Keratinocyte (primary cell): ENCODE measurements around the gene CDCA4. TPM values are rescaled to one million over a fixed set of nuclear protein-coding genes. Genes with fewer than 3 reads are reported as not detected.
A peak's percentile ranks its signal among the peaks of the same experiment; 100 is the strongest.

ENCODE experiments used
- DNase-seq: peaks from one replicate; pipeline ENCODE4 v3.0.0-alpha.2; 2011; ENCODE audit warnings: low read depth, missing footprints, low spot score
- FAIRE-seq: peaks from 2 replicates; lab custom pipeline; 2011; peaks lifted over from hg19 to GRCh38; lab: Jason Lieb, UNC
- H2AFZ ChIP-seq: 2 replicates; pipeline ENCODE4 v1.6.0; 2012; ENCODE audit warnings: low read length, control low read depth, inconsistent platforms; ENCODE audit not compliant: control insufficient read depth
- H3K27ac ChIP-seq: 2 replicates; pipeline ENCODE4 v1.5.1; 2011; ENCODE audit warnings: low read length; ENCODE audit not compliant: control insufficient read depth, insufficient read depth
- H3K27me3 ChIP-seq: 3 replicates; pipeline ENCODE4 v1.6.0; 2011; ENCODE audit warnings: low read length; ENCODE audit not compliant: control insufficient read depth, insufficient read depth; ENCODE audit errors: extremely low read depth
- H3K36me3 ChIP-seq, 2 experiments: 2 replicates in 1 of 2; 3 replicates in 1 of 2; pipeline ENCODE4 v1.5.1; 2011; ENCODE audit warnings: low read length in 2 of 2, mild to moderate bottlenecking in 1 of 2; ENCODE audit not compliant: control insufficient read depth in 2 of 2, insufficient read depth in 2 of 2; ENCODE audit errors: extremely low read depth in 1 of 2
- H3K4me1 ChIP-seq: 3 replicates; pipeline ENCODE4 v1.5.1; 2011; ENCODE audit warnings: low read length; ENCODE audit not compliant: control insufficient read depth, insufficient read depth; ENCODE audit errors: extremely low read depth
- H3K4me2 ChIP-seq: 3 replicates; pipeline ENCODE4 v1.6.0; 2011; ENCODE audit warnings: low read depth, low read length; ENCODE audit not compliant: control insufficient read depth, insufficient read depth; ENCODE audit errors: extremely low read depth
- H3K4me3 ChIP-seq, 3 experiments: fragments of 200-600 bp in 1 of 3; sonication (generic) in 1 of 3; 2 replicates in 2 of 3; 3 replicates in 1 of 3; pipeline ENCODE4 v1.5.1; 2011 to 2016; ENCODE audit warnings: low read length in 3 of 3, mild to moderate bottlenecking in 3 of 3, control low read depth in 2 of 3, inconsistent platforms in 1 of 3, low read depth in 1 of 3, mixed read lengths in 1 of 3, mixed run types in 1 of 3, moderate library complexity in 1 of 3; ENCODE audit not compliant: control insufficient read depth in 2 of 3, insufficient read depth in 2 of 3; ENCODE audit errors: extremely low read depth in 1 of 3
- H3K79me2 ChIP-seq: 2 replicates; pipeline ENCODE4 v1.6.0; 2012; ENCODE audit warnings: low read length; ENCODE audit not compliant: control insufficient read depth, insufficient read depth
- H3K9ac ChIP-seq: 3 replicates; pipeline ENCODE4 v1.6.0; 2011; ENCODE audit warnings: low read length; ENCODE audit not compliant: control insufficient read depth, insufficient read depth; ENCODE audit errors: extremely low read depth
- H3K9me1 ChIP-seq: 3 replicates; pipeline ENCODE4 v1.6.0; 2011; ENCODE audit warnings: low read length; ENCODE audit not compliant: control insufficient read depth, insufficient read depth; ENCODE audit errors: extremely low read depth
- H3K9me3 ChIP-seq: 2 replicates; pipeline ENCODE4 v1.5.1; 2012; ENCODE audit warnings: low read depth, low read length; ENCODE audit not compliant: control insufficient read depth
- H4K20me1 ChIP-seq: 3 replicates; pipeline ENCODE4 v1.6.0; 2011; ENCODE audit warnings: low read length; ENCODE audit not compliant: control insufficient read depth, insufficient read depth; ENCODE audit errors: extremely low read depth
- EZH2 ChIP-seq: IDR thresholded peaks from one replicate; pipeline ENCODE4 v1.6.1; 2012; ENCODE audit warnings: inconsistent platforms, mild to moderate bottlenecking, low read length, moderate library complexity
- dilution Hi-C: fragments of 300-500 bp; cut with MboI; formaldehyde crosslinking; loops from one replicate; pipeline ENCODE4 v1.7.0; 2020; ENCODE audit warnings: low sequenced_read_pairs; ENCODE audit not compliant: extremely low pct_ligation_motif_present
- polyA plus RNA-seq, 5 experiments: library from polyadenylated mRNA; depleted of rRNA in 3 of 5; stranded (reverse) in 3 of 5; stranded (forward) in 1 of 5; unstranded in 1 of 5; fragments of >200 nt; gene quantifications; 1 replicate in 1 of 5; 2 replicates in 3 of 5; 3 replicates in 1 of 5; pipeline versions ENCODE4 v1.2.1 to v1.2.3, GENCODE V29; 2011 to 2012; ENCODE audit warnings: missing spikeins in 2 of 5, low read depth in 1 of 5, low replicate concordance in 1 of 5
- TF ChIP-seq, protein P1 (sequence below), 3 experiments: IDR thresholded peaks in 1 of 3; conservative IDR thresholded peaks in 1 of 3; optimal IDR thresholded peaks in 1 of 3; 2 replicates in 2 of 3; 3 replicates in 1 of 3; pipeline versions ENCODE3 to v1.5.1; 2011; ENCODE audit warnings: low read length in 3 of 3, mild to moderate bottlenecking in 3 of 3, moderate library complexity in 2 of 3, control low read depth in 1 of 3, inconsistent platforms in 1 of 3; ENCODE audit not compliant: insufficient read depth in 2 of 3; ENCODE audit errors: extremely low read depth in 1 of 3

Gene CDCA4
- polyA plus RNA-seq, 1 donor (not counting 4 experiments of a cell fraction or from before 2014, with no cell fraction given) = 35.7 TPM

- DNase-seq (no peak), FAIRE-seq (no peak)
- peaks cover 8% of the 10 kb centered on the region for H4K20me1 ChIP-seq
- no peaks in the 10 kb centered on the region for H3K9me1 ChIP-seq
- H2AFZ ChIP-seq = no peak overlapping the region
- peak overlapping the region; percentile 47 to 87 (median 81) for H3K4me3 ChIP-seq
- H3K4me1 ChIP-seq = peaks cover 71% of the 10 kb centered on the region
- no peaks in the 10 kb centered on the region for H3K9me3 ChIP-seq
- H3K4me2 ChIP-seq = peak overlapping the region; percentile 93
- peak overlapping the region; percentile 91 for H3K9ac ChIP-seq
- peak overlapping the region; percentile 93 for H3K27ac ChIP-seq
- no peak for TF ChIP-seq EZH2
- TF ChIP-seq, protein P1, sequence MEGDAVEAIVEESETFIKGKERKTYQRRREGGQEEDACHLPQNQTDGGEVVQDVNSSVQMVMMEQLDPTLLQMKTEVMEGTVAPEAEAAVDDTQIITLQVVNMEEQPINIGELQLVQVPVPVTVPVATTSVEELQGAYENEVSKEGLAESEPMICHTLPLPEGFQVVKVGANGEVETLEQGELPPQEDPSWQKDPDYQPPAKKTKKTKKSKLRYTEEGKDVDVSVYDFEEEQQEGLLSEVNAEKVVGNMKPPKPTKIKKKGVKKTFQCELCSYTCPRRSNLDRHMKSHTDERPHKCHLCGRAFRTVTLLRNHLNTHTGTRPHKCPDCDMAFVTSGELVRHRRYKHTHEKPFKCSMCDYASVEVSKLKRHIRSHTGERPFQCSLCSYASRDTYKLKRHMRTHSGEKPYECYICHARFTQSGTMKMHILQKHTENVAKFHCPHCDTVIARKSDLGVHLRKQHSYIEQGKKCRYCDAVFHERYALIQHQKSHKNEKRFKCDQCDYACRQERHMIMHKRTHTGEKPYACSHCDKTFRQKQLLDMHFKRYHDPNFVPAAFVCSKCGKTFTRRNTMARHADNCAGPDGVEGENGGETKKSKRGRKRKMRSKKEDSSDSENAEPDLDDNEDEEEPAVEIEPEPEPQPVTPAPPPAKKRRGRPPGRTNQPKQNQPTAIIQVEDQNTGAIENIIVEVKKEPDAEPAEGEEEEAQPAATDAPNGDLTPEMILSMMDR (optimal IDR thresholded peaks at IDR 0.05 in 1 of 3, IDR thresholded peaks at IDR 0.05 in 1 of 3, conservative IDR thresholded peaks at IDR 0.05 in 1 of 3; ENCODE audit: extremely low read depth in 1 of 3, insufficient read depth in 2 of 3, low read length in 3 of 3) = peak; percentile 10 to 48 (median 19)
- dilution Hi-C loops = no loop called here
- peaks cover 0 to 13% of the 10 kb centered on the region in 2 experiments for H3K36me3 ChIP-seq
- no peaks in the 10 kb centered on the region for H3K27me3 ChIP-seq
- peaks cover 49% of the 10 kb centered on the region for H3K79me2 ChIP-seq
Measured at GRCh38 chr14:105021656-105022275, 883 bp upstream of the CDCA4 start.

DNA sequence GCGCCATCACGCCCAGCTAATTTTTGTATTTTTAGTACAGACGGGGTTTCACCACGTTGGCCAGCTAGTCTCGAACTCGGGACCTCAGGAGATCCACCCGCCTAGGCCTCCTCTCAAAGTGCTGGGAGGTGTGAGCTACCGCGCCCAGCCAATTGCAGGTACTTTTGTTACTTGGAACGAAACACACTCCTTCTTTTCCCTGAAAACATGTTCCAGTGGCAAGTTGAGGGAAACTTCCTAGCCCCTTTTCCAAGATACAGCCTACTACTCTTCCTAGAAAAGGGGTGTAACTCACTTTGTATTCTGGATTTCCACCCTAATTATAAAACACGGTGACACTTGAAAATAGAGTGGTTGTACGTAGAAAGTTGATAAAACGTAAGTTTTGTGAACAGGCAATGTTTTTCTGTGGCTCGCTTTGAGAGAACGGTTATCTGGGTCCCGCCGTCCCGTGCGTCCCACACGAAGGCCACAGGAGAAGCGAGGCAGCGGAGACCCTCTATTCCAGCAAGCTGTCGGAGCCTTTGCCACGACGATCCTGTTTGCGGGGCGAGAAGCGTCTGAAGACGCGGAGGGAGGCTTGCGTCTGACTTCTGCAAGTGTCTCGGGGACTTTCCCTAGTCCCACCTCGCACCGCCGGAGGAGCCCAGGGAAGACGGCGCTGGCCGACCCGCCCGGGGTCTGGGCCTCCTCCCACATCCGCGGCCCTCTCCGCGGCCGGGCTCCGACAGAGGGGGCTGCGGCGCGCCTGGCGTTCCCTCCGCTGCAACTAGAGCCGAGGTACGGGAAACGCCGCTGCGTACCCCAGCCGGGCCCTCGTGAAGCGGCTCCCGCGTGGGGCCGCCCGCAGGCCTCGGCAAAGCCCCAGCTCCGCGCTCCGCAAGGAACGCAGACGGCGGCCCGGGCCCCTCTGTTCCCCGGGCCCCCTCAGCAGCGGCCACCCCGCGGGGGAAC, 745 bp downstream of the CDCA4 start:
- H3K9ac ChIP-seq = peak overlapping the region; percentile 94
- FAIRE-seq (no peak), DNase-seq (no peak)
- TF ChIP-seq EZH2 = no peak
- TF ChIP-seq, protein P1 (optimal IDR thresholded peaks at IDR 0.05 in 1 of 3, IDR thresholded peaks at IDR 0.05 in 1 of 3, conservative IDR thresholded peaks at IDR 0.05 in 1 of 3; ENCODE audit: extremely low read depth in 1 of 3, insufficient read depth in 2 of 3, low read length in 3 of 3) = no peak
- H4K20me1 ChIP-seq = peaks cover 23% of the 10 kb centered on the region
- no peak overlapping the region for H2AFZ ChIP-seq
- peaks cover 65% of the 10 kb centered on the region for H3K79me2 ChIP-seq
- peaks cover 0 to 18% of the 10 kb centered on the region in 2 experiments for H3K36me3 ChIP-seq
- dilution Hi-C loops = no loop called here
- no peaks in the 10 kb centered on the region for H3K9me3 ChIP-seq
- H3K4me2 ChIP-seq = peak overlapping the region; percentile 100
- H3K9me1 ChIP-seq = peaks cover 6% of the 10 kb centered on the region
- H3K4me3 ChIP-seq = peak overlapping the region; percentile 68 to 91 (median 90)
- no peaks in the 10 kb centered on the region for H3K27me3 ChIP-seq
- H3K4me1 ChIP-seq = peaks cover 72% of the 10 kb centered on the region
- H3K27ac ChIP-seq = peak overlapping the region; percentile 92
